HL-60/S4 treated with phorbol 12-myristate 13-acetate at 8.2 ng/mL for 4 days and 3 days (cell line): ENCODE measurements around the gene SUGP2.

Experiments used
- in situ Hi-C: fragments of 300-500 bp; cut with MboI; formaldehyde crosslinking; loops from 2 replicates; pipeline ENCODE4 v1.15.0; 2022; ENCODE audit warnings: low sequenced_read_pairs

SUGP2 gene

DNA sequence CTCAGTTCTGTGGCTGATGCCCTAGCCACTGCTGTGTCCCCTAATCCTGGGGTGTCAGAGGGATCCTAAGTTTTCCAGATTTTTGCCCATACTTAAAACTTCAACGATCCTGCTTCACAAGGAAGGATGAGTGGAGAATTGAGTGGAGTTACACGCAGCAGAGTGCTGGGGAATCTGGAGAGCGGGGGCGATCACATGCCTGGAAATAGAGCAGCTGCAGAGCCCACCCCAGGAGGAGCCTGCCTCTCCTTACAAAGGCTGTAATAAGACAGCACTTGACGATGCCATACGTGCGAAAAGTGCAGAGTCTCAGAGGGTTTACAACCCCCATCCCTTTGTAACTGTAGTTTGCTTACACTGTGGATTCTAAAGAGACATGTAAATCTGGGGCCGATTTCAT lies 40.6 kb downstream of the SUGP2 start:
- in situ Hi-C loops: no loop called here

GRCh38 chr19:18991468-18991867 lies 41.8 kb downstream of the SUGP2 start:
- in situ Hi-C loops: no loop called here

- in situ Hi-C loops: no loop called here
Measured at GRCh38 chr19:18991006-18991405, 42.3 kb downstream of the SUGP2 start.

GRCh38 chr19:18990128-18990708 lies 43.1 kb downstream of the SUGP2 start:
- in situ Hi-C loops: no loop called here

DNA sequence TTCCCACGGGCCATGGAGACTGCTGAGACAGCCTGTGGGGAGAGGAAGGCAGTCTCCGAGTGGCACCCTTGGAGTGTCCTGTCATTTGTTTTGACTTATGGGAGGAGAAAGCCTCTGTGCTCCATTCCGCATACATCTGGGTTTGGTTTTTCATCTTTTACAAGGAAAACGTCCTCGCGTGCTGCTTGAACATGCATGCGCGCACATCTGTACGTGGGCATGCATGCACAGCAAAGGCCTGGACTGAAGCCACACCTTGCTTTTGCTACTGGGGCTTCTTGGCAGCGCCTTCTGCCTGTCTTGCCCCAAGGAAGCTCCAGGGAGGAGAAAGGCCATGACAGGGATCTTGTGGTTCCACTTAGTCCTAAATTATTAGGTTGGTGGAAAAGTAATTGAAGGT lies 44.0 kb downstream of the SUGP2 start:
- in situ Hi-C loops: no loop called here

DNA sequence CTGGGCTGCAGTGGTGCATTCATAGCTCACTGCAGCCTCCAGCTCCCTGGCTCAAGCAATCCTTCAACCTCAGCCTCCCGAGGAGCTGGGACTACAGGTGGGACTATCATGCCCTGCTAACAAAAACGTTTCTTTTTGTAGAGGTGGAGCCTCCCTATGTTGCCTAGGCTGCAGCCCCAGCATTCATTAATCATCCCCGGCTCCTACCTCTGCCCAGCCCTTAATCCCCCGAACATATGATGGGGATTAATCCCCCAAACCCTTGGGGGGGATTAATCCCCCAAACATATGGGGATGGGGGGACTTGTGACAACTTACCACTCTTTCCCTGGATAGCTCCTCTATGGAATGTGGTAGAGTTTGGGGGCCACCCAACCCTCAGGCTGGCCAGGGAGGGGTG lies 45.9 kb downstream of the SUGP2 start:
- in situ Hi-C loops: no loop called here

GRCh38 chr19:18985257-18985656 lies 48.1 kb downstream of the SUGP2 start:
- in situ Hi-C loops: no loop called here

DNA sequence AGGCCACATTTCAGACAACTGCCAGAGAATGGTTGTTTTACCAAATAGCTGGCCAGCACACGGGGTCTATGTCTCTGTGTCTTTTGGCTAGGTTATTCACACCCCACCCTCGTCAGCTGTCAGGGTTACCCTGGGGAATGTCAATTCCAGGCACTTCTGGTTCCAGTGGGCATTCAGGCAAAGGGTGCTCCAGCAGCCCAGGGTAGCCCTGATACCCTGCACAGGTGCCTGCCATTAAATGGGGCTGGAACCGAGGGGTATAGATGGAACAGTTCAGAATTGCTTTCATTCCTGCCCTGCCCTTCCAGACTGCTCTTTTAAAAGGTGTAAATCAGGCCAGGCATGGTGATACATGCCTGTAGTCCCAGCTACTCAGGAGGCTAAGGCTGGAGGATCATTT lies 49.1 kb downstream of the SUGP2 start:
- in situ Hi-C loops: no loop called here

DNA sequence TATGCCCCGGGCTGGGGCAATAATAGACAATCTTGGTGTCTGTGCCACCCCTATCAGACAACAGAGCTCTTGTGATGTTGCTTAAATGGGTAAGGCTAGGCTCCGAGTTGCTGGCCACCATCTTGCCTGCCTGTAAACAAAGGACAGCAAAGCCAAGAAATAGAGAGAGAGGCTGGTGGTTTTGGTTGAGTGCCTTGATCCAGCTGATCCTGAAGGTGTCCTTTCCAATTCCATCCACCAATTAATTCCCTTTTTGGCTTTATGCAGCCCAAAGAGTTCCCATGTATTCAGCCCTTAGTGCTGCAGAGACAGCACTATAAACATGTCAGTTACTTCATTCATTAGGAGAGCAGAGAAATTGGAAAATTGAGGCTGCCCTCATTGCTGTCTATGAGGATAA lies 50.6 kb downstream of the SUGP2 start:
- in situ Hi-C loops: no loop called here

GRCh38 chr19:18980432-18981020 lies 52.8 kb downstream of the SUGP2 start:
- in situ Hi-C loops: no loop called here

DNA sequence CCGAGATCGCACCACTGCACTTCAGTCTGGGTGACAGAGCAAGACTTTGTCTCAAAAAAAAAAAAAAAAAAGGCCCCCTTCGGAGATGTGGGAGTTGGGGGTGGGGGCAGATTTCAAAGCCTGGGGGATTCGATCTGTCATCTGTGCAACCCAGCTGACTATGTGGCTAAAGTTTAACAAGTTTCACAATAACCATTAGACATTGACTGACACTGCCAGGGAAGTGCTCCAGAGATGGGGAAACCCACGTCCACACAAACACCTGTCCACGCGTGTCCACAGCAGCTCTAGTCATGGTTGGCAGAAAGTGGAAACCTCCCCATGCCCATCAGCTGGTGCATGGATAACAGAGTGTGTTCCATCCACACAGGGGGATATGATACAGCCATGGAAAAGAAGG lies 54.7 kb downstream of the SUGP2 start:
- in situ Hi-C loops: no loop called here

DNA sequence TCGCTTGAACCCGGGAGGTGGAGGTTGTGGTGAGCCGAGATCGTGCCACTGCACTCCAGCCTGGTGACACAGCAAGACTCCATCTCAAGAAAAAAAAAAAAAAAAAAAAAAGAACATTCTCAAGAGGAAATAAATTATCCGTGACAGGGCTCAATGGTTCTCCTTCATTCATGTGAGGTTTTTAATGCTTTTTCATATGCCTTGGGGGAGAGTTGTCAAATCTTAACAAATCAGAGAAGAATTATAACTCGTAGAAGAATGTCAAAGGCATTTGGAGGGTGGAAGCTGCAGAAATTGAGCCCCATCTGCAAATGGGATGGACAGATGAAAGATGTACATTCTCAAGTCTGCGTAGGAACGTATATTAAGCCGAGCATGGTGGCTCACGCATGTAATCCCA lies 57.4 kb downstream of the SUGP2 start:
- in situ Hi-C loops: no loop called here

DNA sequence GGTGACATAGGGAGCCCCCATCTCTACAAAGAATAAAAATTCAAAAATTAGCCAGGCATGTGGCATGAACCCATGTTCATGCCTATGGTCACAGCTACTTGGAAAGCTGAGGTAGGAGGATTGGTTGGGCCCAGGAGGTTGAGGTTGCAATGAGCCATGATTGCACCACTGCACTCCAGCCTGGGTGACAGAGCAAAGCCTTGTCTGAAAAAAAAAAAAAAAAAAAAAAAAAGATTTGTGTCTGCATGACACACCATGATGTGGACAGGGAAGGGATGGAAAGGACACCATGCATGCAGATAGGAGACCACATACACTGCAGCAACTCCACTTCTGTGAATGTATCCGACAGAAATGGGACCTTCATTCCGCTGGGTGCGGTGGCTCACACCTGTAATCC lies 58.3 kb downstream of the SUGP2 start:
- in situ Hi-C loops: no loop called here

DNA sequence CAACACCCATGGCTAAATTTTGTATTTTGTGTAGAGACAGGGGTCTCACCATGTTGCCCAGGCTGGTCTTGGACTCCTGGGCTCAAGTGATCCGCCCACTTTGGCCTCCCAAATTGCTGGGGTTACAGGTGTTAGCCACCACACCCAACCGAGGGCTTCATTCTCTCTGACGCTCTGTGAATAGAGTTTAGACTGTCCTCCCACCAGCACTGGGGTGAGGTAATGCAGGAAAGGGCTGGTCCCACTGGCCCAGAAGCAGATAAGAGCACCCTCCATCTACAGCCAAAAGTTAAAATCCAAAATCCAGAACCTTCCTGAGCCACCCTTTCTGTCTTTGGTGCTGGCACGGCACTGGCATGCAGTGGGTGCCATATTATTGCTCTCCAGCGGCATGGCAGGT lies 60.5 kb downstream of the SUGP2 start:
- in situ Hi-C loops: no loop called here

DNA sequence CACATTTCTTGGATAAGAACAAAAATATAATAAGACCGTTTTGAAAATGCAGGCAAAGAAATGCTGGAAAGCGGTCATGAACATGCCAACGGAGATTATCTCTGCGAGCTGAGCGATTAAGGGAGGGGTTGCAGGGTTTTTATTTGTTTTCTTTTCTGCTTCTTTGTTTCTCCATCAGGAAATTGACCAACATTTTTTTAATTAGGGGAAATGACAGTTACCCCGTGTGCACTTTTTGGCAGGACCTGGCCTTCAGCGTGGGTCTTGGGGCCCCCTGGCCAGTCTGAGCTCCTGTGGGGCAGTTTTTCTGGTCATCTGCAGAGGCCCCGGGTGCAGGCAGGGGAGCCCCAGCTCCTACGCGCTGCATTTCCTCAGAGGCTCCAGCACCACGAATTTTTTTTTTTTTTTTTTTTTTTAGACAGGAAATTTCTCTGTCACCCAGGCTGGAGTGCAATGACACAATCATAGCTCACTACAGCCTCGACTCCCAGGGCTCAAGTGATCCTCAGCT lies 61.0 kb downstream of the SUGP2 start:
- in situ Hi-C loops: no loop called here

DNA sequence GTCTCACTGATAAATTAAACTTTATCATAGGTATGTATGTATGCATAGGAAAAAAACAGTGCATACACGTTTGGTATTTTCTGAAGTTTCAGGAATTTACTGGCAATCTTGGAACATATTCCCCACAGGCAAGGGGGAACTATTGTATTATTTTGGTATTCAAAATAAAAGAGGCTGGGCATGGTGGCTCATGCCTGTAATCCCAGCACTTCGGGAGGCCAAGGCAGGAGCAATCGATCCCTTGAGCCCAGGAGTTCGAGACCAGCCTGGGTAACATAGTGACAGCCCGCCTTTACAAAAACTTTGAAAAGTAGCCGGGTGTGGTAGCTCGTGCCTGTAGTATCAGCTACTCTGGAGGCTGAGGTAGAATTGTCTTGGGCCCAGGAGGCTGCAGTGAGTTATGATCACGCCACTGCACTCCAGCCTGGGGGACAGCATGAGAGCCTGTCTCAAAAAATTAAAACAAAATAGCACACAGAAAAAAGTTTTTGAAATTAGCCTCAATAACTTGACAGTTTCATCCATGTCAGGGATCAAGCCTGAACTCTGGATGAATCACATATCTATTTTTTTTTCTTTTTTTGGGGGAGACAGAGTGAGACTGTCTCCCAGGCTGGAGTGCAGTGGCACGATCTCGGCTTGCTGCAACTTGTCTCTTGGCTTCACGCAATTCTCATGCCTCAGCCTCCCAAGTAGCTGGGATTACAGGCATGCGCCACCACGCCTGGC lies 63.2 kb downstream of the SUGP2 start:
- in situ Hi-C loops: no loop called here

DNA sequence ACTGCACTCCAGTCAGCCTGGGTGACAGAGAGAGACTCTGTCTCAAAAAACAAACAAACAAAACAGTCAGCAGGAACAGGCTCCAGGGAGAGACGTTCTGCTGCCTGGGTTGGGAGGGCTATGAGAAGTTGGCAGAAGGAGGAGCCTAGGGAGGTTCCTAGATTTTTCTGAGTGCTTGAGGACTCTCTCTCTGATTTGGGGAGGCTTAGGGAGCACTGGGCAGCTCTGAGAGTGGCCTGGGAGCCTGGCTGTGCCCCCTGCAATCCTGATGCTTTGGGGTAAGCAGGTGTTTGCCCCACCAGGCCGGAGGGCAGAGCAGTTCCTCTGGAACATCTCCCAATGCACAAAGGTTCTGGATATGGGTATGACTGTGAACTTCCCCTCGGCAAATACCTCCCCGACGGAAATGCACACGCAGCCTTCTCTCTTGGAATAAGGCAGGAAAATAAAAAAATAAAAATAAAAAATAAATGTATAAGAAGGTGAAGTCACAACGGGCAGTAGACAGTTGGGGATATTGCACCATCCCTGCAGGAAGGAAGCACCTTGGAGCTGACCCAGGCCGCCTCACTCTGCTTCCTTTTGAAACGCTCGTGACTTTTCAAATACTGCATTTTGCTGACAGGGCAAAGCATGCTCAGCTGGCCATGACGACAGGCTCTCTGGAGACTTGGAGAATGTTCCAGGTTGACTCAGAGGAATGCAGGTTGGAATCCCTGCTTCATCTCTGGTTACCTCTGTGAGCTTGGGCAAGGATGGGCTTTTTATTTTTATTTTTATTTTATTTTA lies 65.8 kb downstream of the SUGP2 start:
- in situ Hi-C loops: no loop called here

GRCh38 chr19:18966307-18966706 lies 67.0 kb downstream of the SUGP2 start:
- in situ Hi-C loops: no loop called here

GRCh38 chr19:18964121-18964520 lies 69.2 kb downstream of the SUGP2 start:
- in situ Hi-C loops: no loop called here

GRCh38 chr19:18961767-18962620 lies 71.3 kb downstream of the SUGP2 start:
- in situ Hi-C loops: no loop called here

DNA sequence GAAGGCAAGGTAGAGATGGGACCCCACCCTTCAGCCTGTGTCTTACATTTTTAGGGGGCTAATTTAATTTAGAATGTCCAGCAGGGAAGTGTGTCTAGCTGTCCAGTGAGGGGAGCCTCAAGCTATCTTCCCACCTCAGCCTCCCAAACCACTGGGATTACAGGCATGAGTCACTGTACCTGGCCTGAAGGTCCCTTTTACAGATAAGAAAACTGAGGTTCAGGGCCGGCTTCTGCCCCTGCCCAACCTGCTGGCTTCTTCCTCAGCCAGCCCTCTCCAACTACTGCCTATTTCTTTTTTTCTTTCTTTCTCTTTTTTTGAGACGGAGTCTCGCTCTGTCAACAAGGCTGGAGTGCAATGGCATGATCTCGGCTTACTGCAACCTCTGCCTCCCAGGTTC lies 72.9 kb downstream of the SUGP2 start:
- in situ Hi-C loops: no loop called here
